AG20443 (cell line): Measurements from ENCODE around the gene AGAP1.

Source experiments
- DNase-seq: peaks from one replicate; pipeline ENCODE4 v3.0.0; 2012; ENCODE audit warnings: low spot score, mixed read lengths

AGAP1 gene

GRCh38 chr2:235966932-235967757 lies 473.3 kb downstream of the AGAP1 start:
- DNase-seq = no peak

- DNase-seq = no peak
These were observed 474.3 kb downstream of the AGAP1 start for GRCh38 chr2:235968155-235968554.

- no peak for DNase-seq
These were observed 474.9 kb downstream of the AGAP1 start for GRCh38 chr2:235968616-235969324.

- no peak for DNase-seq
These were observed 476.6 kb downstream of the AGAP1 start for GRCh38 chr2:235970204-235971040.

DNA sequence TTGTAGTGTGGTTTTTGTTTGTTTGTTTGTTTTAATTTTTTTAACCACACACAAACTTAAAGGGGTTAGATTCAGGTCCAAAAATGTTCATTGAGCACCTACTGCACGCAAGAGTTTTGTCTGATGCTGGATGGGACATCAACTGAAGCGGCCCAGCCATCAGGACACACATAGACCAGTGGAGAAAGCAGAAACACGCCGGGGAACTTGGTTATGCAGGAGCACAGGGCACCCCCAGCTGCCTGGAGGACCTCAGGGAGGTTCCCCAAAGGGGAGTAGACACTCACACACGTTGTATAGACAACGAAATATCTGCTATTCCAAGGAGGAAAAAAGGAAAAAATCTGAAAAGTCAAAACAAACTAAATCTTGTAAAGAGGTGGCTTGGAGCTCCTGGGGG lies 482.7 kb downstream of the AGAP1 start:
- DNase-seq = no peak

DNA sequence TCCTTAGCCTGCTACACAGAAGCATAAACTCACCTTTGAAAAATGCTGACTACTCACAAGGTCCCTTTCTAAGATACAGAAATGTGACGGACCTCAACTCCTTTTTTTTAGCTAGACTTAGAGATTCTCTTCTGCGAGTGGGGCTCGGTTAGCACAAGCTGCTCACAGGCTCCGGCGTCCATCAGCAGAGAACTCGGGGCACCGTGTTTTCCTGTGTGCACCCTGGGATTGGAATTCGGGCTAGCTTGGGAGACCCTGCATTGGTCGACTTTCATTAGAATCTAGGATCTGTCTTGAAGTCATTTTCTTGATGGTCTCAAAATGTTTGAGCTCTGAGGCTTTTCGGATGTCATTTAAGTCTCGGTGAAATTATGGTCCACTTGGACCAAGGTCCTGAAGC lies 483.1 kb downstream of the AGAP1 start:
- no peak for DNase-seq

- DNase-seq = no peak
These were observed 483.6 kb downstream of the AGAP1 start for GRCh38 chr2:235977445-235977844.

DNA sequence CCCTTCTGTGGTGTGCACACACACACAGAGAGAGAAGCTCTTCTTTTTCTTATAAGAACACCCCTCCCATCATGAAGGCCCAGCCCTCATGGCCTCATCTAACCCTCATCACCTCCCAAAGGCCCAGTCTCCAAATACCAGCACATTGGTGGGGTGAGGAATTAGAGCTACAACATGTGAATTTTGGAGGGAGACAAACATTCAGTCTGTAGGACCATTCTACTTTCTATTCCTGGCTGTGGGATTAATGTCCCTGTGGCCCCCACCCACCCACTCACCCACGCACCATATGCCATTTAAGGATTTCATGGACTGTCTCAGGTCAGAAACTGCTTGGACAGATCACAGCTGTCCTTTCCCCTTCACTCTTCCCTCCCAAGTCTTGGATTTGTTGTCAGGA lies 484.2 kb downstream of the AGAP1 start:
- DNase-seq = no peak

GRCh38 chr2:235979037-235979436 lies 485.2 kb downstream of the AGAP1 start:
- DNase-seq = no peak

DNA sequence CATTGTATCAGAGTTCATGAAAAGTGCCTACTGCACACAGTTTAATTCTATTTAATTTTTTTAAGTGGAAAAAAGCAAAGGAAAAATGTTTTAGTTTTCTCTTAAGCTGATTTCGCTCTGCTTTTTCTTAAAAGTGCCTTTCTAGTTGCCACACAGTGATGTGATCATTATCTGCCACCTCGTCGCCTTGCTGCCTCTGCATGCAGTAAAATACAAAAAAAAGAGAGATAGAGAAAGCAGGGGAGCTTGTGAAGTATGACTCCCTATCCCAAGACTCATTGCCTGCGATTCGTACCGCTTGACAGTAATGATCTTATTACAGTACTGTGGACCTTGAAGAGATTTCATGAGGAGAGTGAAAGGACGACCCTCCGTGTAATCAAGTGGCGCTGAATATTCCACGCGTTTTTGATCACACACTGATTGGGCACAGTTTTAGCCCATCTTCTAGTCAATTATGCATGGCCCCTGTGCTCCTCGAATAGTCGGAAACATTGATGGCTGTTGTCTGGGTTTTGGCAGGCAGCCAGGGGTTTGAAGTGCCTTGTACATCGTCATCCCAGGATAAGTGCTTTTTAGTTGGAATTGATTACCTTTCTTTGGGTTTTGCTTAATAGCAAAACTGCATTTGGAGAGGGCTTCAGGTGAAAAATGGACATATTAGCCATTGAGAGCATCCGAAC lies 486.1 kb downstream of the AGAP1 start:
- no peak for DNase-seq

DNA sequence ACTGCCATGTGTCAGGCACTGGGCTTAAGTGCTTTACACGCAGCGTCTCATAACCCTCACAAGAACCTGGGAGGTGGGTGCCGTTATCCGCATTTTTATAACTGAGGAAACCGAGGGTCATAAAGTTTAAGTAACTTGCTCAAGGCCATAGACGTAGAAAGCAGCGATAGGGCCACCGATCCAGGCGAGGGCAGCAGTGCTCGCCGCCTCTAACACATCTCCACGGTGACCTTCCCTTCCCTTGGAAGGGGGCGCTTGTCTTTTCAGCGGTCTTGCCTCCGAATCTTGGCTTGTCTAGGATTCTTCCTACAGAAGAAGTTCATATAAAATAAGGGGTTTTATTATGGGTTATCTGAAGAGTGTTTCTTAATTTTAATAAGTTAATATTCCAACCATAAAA lies 487.8 kb downstream of the AGAP1 start:
- DNase-seq = no peak

- DNase-seq = no peak
These were observed 489.2 kb downstream of the AGAP1 start for GRCh38 chr2:235983016-235983415.

DNA sequence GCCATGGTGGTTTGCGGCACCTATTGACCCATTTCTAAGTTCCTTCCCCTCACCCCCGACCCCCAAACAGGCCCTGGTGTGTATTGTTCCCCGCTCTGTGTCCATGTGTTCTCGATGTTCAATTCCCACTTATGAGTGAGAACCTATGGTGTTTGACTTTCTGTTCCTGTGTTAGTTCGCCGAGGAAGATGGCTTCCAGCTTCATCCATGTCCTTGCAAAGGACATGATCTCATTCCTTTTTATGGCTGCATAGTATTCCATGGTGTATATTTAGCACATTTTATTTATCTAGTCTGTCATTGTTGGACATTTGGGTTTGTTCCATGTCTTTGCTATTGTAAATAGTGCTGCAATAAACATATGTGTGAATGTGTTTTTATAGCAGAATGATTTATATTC lies 490.7 kb downstream of the AGAP1 start:
- DNase-seq = no peak

GRCh38 chr2:235986361-235986760 lies 492.5 kb downstream of the AGAP1 start:
- no peak for DNase-seq

- DNase-seq = no peak
These were observed 494.6 kb downstream of the AGAP1 start for GRCh38 chr2:235988271-235989015.

GRCh38 chr2:235989591-235989990 lies 495.7 kb downstream of the AGAP1 start:
- no peak for DNase-seq

DNA sequence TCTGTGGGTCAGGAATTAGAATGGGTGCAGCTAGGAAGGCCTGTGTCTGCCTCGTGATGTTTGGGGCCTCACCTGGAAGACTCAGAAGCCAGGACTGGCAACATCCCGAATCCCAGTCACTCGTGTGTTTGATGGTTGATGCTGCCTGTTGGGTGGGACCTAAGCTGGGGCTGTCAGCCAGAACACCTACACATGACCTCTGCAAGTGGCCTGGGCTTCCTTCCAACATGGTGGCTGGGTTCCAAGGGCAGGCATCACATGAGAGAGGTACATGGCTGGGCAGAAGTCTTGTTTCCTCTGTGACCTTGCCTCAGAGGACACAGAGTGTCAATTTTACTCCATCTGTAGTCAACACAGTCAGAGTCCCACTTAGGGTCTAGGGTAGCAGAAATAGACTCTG lies 496.5 kb downstream of the AGAP1 start:
- DNase-seq = no peak

DNA sequence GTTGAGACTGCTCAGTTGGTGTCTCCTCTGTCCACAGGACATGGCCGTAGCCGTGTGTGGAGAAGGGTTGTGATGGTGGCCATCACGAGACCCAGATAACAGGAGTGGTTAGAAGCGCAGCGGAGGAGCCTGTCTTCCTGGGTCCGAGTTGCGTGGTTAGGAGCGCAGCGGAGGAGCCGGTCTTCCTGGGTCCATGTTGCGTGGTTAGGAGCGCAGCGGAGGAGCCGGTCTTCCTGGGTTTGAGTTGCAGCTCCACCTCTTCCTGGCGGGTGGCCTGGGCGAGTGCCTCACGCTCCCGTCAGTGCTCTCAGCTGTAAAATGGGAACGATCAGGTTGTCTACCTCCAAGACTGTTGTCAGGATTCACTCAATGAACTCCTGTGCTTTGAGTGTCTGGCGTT lies 498.2 kb downstream of the AGAP1 start:
- no peak for DNase-seq

- DNase-seq = no peak
These were observed 502.6 kb downstream of the AGAP1 start for GRCh38 chr2:235996419-235996818.

DNA sequence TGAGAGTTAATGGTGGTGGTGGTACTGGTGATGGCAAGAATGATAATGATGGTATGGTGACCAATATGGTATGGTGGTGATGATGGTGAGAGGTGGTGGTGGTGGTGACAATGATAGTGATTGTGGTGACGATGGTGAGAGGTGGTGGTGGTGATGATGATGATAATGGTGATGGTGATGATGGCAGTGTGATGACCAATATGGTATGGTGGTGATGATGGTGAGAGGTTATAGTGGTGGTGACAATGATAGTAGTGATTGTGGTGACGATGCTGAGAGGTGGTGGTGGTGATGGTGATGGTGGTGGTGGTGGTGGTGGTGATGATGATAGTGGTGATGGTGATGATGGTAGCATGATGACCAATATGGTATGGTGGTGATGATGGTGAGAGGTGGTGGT lies 505.2 kb downstream of the AGAP1 start:
- DNase-seq = no peak

DNA sequence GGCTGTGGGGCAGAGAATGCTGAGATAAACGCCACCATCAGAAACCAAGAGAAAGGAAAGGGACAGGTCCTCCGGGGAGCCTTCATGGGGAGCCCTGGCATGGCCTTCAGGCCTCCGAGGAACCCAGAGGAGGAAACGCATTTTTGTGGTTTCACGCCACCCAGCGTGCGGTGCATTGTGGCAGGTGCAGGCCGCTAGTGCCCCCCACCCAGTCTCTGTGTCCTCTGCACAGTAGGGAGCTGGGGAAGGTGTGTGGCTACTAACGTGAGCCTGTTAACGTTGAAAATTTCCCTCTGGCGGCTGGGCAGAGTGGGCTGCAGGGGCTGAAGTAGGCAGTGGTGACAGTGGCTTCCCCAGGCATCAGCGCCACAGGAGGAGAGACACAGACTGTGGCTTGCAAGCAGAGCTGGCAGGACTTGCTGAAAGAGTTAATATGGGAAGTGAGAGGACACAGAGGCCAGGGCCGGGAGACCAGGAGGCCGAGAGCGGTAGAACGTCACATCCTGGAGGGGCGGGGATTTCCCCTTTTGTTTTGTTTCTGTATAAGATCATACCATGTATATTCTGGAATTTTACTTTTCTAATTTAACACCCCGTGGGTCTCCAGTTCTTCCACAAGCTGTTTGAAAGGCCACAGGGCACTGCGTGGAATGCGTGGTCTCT lies 507.5 kb downstream of the AGAP1 start:
- no peak for DNase-seq
